ENCODE measurements around the gene TENT4B. TPM values are rescaled to one million over a fixed set of nuclear protein-coding genes. Genes with fewer than 3 reads are reported as not detected.
A peak's percentile ranks its signal among the peaks of the same experiment; 100 is the strongest.

Gene TENT4B
- total RNA-seq, 1 donor from 2014 or later, result 19.8 TPM

DNA sequence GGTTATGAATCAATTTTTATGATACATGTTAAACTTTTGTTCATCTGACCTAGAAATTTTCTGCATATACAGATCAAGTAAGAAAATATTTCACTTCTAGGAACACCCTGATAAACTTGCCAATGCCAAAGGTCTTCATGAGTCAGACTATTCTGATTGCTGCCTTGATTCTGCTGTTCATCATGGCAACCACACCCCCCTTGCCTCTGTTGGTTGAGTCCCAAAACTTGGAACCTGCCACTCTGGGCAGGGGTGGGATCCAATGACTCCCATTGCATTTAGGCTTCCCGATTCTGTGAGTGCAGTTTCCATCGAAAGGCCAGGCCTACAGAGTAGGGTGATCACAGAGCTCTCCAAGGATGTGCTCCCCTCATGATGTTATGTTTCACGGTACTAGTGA, 15.8 kb upstream of the TENT4B start:
- Mint-ChIP-seq H3K9me3 (no peaks in the 10 kb centered on the region), H3K27ac (no peak overlapping the region), H3K27me3 (ENCODE audit: insufficient read depth) (peaks cover 2% of the 10 kb centered on the region), H3K4me3 (no peak overlapping the region), H3K36me3 (ENCODE audit: low read depth) (peaks cover 3% of the 10 kb centered on the region), H3K4me1 (ENCODE audit: low read depth) (peaks cover 7% of the 10 kb centered on the region)
- intact Hi-C loops (cut with micrococcal nuclease), result no loop called here
- no peak for DNase-seq (ENCODE audit: low spot score)

DNA sequence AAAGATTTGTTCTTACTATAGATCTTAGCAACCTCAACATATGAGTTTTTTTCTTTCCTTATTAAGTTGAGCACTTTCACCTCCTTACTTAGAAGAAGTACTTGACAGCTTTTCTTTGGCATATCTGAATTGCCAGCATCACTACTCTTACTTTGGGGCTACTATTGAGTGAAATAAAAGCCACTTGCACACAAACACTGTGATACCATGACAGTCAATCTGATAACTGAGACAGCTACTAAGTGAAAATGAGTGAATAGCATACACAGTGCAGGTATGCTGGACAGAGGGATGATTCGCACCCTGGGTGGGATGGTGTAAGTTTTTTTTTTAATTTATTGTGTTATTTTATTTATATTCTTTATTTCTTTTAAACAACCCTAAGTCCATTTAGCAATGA, 13.5 kb upstream of the TENT4B start:
- no peak overlapping the region for H3K4me3 Mint-ChIP-seq
- peaks cover 7% of the 10 kb centered on the region for H3K4me1 Mint-ChIP-seq (ENCODE audit: low read depth)
- DNase-seq (ENCODE audit: low spot score), result no peak
- peaks cover 3% of the 10 kb centered on the region for H3K36me3 Mint-ChIP-seq (ENCODE audit: low read depth)
- no peaks in the 10 kb centered on the region for H3K9me3 Mint-ChIP-seq
- H3K27me3 Mint-ChIP-seq (ENCODE audit: insufficient read depth), result no peaks in the 10 kb centered on the region
- intact Hi-C loops (cut with micrococcal nuclease), result no loop called here
- no peak overlapping the region for H3K27ac Mint-ChIP-seq

DNA sequence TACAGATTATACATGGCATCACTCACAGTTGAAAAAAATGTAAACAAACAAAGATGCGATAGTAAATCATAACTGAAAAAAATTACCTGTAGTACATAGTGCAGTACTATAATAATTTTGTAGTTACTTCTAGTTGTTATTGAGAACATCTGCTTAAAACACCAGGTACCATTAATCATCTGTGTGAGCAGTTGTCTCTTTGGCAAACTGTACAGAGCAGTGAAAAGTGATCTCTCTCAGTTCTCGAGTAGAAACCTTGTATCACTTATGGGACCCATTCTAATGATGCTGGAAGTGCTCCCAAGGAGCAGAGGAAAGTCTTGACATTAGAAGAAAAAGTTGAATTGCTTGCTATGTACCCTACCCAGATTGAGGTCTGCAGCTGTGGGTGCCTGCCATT, 8.9 kb upstream of the TENT4B start:
- intact Hi-C loops (cut with micrococcal nuclease), result no loop called here
- no peak overlapping the region for H3K4me3 Mint-ChIP-seq
- no peaks in the 10 kb centered on the region for H3K27me3 Mint-ChIP-seq (ENCODE audit: insufficient read depth)
- no peaks in the 10 kb centered on the region for H3K4me1 Mint-ChIP-seq (ENCODE audit: low read depth)
- H3K9me3 Mint-ChIP-seq, result no peaks in the 10 kb centered on the region
- no peak for DNase-seq (ENCODE audit: low spot score)
- peaks cover 2% of the 10 kb centered on the region for H3K36me3 Mint-ChIP-seq (ENCODE audit: low read depth)
- no peak overlapping the region for H3K27ac Mint-ChIP-seq

DNA sequence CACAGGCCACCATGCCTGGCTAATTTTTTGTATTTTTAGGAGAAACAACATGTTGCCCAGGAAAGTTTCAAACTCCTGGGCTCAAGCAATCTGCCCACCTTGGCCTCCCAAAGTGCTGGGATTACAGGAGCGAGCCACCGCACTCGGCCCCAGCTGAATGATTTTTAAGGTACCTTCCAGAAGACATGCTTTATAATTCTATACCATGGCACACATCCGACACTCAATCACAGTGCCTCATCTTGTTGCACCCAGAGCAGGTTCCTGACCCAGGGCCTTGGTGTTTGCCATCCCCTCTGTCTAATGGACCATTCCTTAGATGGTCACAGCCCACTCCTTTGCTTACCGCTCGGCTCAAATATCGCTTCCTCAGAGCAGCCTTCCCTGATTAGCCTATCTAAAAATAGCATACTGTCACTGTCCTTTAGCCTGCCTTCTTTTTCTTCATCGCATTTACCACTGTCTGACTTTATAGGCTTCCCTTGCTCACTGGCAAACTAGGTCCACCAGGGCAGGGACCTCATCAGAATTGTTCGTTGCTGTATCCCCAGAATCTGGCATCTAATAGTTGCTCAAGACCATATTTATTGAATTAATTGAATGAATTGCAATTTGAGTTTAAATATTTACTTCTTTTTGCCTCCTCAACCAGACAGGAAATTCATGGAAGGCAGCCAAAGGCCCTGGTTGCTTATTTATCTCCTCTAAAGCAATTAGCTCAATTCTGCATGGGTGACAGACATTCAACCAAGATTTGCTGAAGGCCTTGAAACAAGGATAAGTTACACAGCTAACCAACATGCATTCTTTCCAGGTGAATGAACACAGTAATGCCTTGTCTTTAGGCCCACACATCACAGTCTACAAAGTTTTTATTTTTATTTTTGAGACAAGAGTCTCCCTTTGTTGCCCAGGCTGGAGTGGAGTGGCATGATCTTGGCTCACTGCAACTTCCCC, 6.3 kb upstream of the TENT4B start:
- H3K27me3 Mint-ChIP-seq (ENCODE audit: insufficient read depth), result no peaks in the 10 kb centered on the region

DNA sequence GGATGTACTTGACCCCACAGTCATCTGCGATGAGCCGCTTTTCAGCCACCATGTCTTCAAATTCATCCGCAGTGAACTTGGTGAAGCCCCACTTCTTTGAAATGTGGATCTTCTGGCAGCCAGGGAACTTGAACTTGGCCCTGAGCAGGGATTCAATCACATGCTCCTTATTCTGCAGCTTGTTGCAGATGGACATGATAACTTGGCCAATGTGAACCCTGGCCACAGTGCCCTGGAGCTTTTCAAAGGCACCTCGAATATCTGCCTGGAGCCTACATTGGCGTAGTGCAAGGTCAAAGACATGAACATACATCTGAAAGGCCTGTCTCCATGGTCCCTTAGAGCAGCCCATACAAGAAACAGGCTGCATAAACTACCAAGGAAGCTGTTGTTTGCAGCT, 1.8 kb upstream of the TENT4B start:
- Mint-ChIP-seq H3K4me3 (peak overlapping the region; percentile 15), H3K36me3 (ENCODE audit: low read depth) (peaks cover 5% of the 10 kb centered on the region), H3K27me3 (ENCODE audit: insufficient read depth) (no peaks in the 10 kb centered on the region), H3K4me1 (ENCODE audit: low read depth) (peaks cover 30% of the 10 kb centered on the region), H3K27ac (no peak overlapping the region), H3K9me3 (no peaks in the 10 kb centered on the region)
- intact Hi-C loops (cut with micrococcal nuclease), result loop anchor here (5.0 kb wide), 1 partner anchor 516 kb away; no protein-coding TSS in a partner anchor
- DNase-seq (ENCODE audit: low spot score), result no peak

More for the DNA sequence above, 6.3 kb upstream of the TENT4B start:
- Mint-ChIP-seq H3K9me3 (no peaks in the 10 kb centered on the region), H3K4me3 (no peak overlapping the region), H3K36me3 (ENCODE audit: low read depth) (no peaks in the 10 kb centered on the region), H3K4me1 (ENCODE audit: low read depth) (peaks cover 5% of the 10 kb centered on the region), H3K27ac (no peak overlapping the region)
- intact Hi-C loops (cut with micrococcal nuclease), result no loop called here
- no peak for DNase-seq (ENCODE audit: low spot score)

DNA sequence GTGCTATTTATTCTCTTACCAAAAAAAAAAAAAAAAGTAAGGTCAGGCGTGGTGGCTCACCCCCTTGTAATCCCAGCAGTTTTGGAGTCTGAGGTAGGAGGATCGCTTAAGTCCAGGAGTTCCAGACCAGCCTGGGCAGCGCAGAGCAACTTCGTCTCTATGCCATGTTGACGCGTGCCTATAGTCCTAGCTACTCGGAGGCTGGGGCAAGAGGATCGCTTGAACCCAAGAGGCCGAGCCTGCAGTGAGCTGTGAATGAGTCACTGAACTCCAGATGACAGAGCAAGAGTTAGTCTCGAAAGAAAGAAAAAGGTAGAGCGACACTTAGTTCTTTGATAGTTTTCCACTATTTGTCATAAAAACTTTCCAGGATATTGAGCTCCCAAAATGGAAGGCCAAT, 1.4 kb upstream of the TENT4B start:
- H3K36me3 Mint-ChIP-seq (ENCODE audit: low read depth), result peaks cover 5% of the 10 kb centered on the region
- intact Hi-C loops (cut with micrococcal nuclease), result loop anchor here (1.0 to 5.0 kb wide), 9 partner anchors 30 to 655 kb away; partner anchors contain the start of genes HEATR3 and NKD1
- no peaks in the 10 kb centered on the region for H3K27me3 Mint-ChIP-seq (ENCODE audit: insufficient read depth)

DNA sequence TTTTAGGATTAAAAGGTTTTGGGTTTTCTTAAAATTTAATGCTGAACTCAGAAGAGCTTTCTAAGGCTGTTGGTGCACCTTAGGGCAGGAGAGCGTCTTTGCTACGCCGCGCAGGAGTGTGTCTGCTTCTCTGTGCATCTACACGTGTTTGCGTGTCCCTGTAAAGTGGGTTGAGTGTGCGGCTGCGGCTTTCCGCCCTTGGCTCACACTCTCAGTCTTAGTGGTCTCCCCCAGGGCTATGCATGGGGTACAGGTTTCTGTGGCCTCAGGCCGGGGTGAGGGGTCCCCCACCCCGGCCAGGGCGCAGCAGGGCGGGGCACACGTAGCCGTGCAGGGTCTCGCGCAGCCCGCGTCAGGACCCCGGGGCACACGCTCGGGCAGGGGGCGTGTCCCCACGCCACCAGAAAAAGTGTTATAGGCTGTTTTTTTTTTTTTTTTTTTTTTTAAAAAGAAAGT, 727 bp upstream of the TENT4B start:
- H3K27ac Mint-ChIP-seq, result peak overlapping the region; percentile 94
- no peaks in the 10 kb centered on the region for H3K9me3 Mint-ChIP-seq
- peaks cover 41% of the 10 kb centered on the region for H3K4me1 Mint-ChIP-seq (ENCODE audit: low read depth)
- no peaks in the 10 kb centered on the region for H3K27me3 Mint-ChIP-seq (ENCODE audit: insufficient read depth)
- H3K4me3 Mint-ChIP-seq, result peak overlapping the region; percentile 92
- intact Hi-C loops (cut with micrococcal nuclease), result loop anchor here (1.0 to 5.0 kb wide), 9 partner anchors 31 to 654 kb away; partner anchors contain the start of genes HEATR3 and NKD1
- DNase-seq (ENCODE audit: low spot score), result peak; percentile 78
- H3K36me3 Mint-ChIP-seq (ENCODE audit: low read depth), result peaks cover 5% of the 10 kb centered on the region

More for the DNA sequence above, 1.4 kb upstream of the TENT4B start:
- peak overlapping the region; percentile 92 for H3K4me3 Mint-ChIP-seq
- DNase-seq (ENCODE audit: low spot score), result no peak
- no peaks in the 10 kb centered on the region for H3K9me3 Mint-ChIP-seq
- H3K27ac Mint-ChIP-seq, result peak overlapping the region; percentile 94
- H3K4me1 Mint-ChIP-seq (ENCODE audit: low read depth), result peaks cover 34% of the 10 kb centered on the region

DNA sequence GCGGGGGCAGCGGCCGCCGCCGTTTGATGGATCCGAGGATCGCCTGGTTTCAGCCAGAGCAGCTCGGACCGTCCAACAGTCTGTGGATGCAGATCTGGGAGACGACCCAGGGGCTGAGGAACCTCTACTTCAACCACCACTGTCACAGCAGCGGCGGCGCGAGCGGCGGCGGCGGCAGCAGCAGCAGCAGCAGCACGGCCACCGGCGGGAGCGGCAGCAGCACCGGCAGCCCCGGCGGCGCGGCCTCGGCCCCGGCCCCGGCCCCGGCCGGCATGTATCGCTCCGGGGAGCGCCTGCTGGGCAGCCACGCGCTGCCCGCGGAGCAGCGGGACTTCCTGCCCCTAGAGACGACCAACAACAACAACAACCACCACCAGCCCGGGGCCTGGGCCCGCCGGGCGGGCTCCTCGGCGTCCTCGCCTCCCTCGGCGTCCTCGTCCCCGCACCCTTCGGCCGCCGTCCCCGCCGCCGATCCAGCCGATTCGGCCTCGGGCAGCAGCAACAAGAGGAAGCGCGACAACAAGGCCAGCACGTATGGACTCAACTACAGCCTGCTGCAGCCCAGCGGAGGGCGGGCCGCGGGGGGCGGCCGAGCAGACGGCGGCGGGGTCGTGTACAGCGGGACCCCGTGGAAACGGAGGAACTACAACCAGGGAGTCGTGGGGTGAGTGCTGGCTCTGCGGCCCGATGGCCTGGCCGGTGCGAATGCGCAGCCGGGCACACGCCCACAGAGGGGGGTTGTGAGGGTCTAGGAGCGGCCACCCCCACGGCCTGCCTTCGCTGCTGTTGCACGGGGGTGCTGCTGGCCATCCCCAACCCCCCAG, 702 bp downstream of the TENT4B start:
- Mint-ChIP-seq H3K27me3 (ENCODE audit: insufficient read depth) (no peaks in the 10 kb centered on the region), H3K27ac (peak overlapping the region; percentile 46), H3K4me3 (peak overlapping the region; percentile 79), H3K9me3 (no peaks in the 10 kb centered on the region), H3K36me3 (ENCODE audit: low read depth) (peaks cover 11% of the 10 kb centered on the region), H3K4me1 (ENCODE audit: low read depth) (peaks cover 47% of the 10 kb centered on the region)
- intact Hi-C loops (cut with micrococcal nuclease), result loop anchor here (1.0 to 5.0 kb wide), 4 partner anchors 56 to 527 kb away; partner anchors contain the start of gene SNX20
- peak; percentile 30 for DNase-seq (ENCODE audit: low spot score)

DNA sequence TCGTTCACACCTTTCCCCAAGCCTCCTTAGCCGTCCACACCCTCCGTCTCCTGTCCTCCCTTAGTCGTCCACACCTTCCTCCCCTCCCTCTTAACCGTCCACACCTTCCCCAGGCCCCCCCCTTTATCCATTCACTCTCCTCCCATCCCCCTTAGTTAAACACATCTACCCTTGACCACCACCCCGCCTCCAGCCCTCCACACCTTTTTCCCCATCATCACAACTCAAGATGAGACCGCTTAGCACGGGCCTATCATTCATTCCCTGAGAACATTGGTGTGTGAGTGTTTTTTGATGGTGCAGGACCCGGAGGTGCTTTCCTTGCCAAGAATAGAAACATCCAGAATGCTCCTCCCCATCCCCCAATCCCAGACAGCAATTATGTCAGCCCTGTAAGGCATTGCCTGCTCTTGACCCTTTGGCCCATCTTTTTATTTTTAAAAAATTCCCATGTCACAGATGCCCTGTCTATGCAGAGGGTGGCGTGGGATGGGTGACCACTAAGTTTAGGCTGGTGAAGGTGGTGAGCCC, 1.4 kb downstream of the TENT4B start:
- intact Hi-C loops (cut with micrococcal nuclease), result loop anchor here (2.0 to 5.0 kb wide), 2 partner anchors 513 to 526 kb away; partner anchors contain the start of gene SNX20
- Mint-ChIP-seq H3K4me1 (ENCODE audit: low read depth) (peaks cover 52% of the 10 kb centered on the region), H3K36me3 (ENCODE audit: low read depth) (peaks cover 14% of the 10 kb centered on the region), H3K4me3 (peak overlapping the region; percentile 79), H3K27ac (peak overlapping the region; percentile 46), H3K27me3 (ENCODE audit: insufficient read depth) (no peaks in the 10 kb centered on the region), H3K9me3 (no peaks in the 10 kb centered on the region)
- DNase-seq (ENCODE audit: low spot score), result no peak

DNA sequence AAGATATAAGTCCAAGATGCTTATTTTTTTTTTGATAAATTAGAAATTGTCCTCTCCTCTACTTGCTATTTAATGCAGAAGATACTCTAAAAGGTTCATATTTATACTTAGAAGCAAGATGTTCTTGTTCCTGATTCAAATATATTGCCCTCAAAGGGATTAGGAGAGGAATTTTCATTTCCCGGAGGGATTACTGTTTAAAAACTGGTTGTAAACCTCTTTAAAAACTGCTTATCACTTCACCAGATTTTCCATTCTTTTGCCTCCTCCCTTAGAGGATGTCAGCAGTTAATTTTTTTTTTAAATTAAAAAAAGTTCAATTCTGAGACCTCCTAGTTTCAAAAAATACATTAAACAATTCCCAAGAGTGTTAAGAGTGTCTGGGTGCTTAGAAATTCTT, 2.8 kb downstream of the TENT4B start:
- Mint-ChIP-seq H3K4me1 (ENCODE audit: low read depth) (peaks cover 62% of the 10 kb centered on the region), H3K27me3 (ENCODE audit: insufficient read depth) (no peaks in the 10 kb centered on the region), H3K4me3 (peak overlapping the region; percentile 79), H3K36me3 (ENCODE audit: low read depth) (peaks cover 20% of the 10 kb centered on the region), H3K9me3 (no peaks in the 10 kb centered on the region), H3K27ac (no peak overlapping the region)
- intact Hi-C loops (cut with micrococcal nuclease), result loop anchor here (1.0 to 5.0 kb wide), 4 partner anchors 58 to 525 kb away; partner anchors contain the start of genes CNEP1R1 and SNX20
- DNase-seq (ENCODE audit: low spot score), result no peak

DNA sequence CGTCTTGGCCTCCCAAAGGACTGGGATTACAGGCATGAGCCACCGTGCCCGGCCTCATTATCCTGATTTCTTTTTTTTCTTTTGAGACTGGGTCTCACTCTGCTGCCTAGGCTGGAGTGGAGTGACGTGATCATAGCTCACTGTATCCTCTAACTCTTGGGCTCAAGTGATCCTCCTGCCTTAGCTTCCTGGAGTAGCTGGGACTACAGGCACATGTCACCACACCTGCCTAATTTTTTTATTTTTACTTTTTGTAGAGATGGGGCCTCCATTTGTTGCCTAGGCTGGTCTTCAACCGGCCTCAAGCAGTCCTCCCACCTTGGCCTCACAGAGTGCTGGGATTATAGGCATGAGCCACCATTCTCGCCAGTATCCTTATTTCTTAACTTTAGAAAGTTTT, 3.5 kb downstream of the TENT4B start:
- Mint-ChIP-seq H3K36me3 (ENCODE audit: low read depth) (peaks cover 20% of the 10 kb centered on the region), H3K27ac (no peak overlapping the region), H3K27me3 (ENCODE audit: insufficient read depth) (no peaks in the 10 kb centered on the region), H3K9me3 (no peaks in the 10 kb centered on the region), H3K4me3 (peak overlapping the region; percentile 56), H3K4me1 (ENCODE audit: low read depth) (peaks cover 61% of the 10 kb centered on the region)
- DNase-seq (ENCODE audit: low spot score), result no peak
- intact Hi-C loops (cut with micrococcal nuclease), result loop anchor here (5.0 kb wide), 1 partner anchor 181 kb away; no protein-coding TSS in a partner anchor

DNA sequence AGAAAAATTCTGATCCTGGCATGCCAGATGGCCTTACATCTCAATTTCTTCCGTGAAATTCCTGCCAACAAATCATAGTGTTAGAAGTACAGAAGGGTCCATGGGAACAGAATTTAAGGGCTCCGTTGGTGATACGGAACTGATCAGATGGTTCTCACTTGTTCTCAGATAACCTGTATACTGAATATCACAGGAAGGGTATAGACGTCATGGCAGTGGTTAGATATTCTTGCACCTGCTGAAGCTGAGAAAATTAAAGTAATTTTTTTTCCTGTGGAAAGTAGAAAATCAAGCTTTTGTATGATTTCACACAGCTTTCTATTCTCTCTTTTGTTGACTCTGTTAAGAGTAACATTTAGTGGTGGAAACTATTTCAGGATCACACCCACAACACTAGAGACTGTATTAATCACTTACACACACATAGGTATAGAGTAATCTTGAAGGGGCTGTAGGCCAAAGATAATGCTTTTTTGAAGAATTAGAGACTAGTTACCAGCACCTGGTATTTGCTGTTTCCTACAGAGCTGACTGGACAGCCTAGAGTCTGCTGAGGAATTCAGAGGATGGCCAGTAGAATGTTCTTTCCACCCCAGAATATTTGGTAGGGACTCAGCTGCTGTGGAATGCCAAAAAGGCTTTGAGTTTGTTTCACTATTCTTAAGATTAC, 7.5 kb downstream of the TENT4B start:
- Mint-ChIP-seq H3K36me3 (ENCODE audit: low read depth) (peaks cover 16% of the 10 kb centered on the region), H3K27ac (peak overlapping the region; percentile 54), H3K4me3 (peak overlapping the region; percentile 44), H3K9me3 (no peaks in the 10 kb centered on the region), H3K4me1 (ENCODE audit: low read depth) (peaks cover 50% of the 10 kb centered on the region), H3K27me3 (ENCODE audit: insufficient read depth) (no peaks in the 10 kb centered on the region)
- intact Hi-C loops (cut with micrococcal nuclease), result no loop called here
- no peak for DNase-seq (ENCODE audit: low spot score)
